Cardiac muscle cell (in vitro differentiated cells and primary cell): ENCODE results near the gene CCNI. TPM values are rescaled to one million over a fixed set of nuclear protein-coding genes. Genes with fewer than 3 reads are reported as not detected.

Source experiments
- DNase-seq, 2 donors: peaks; one replicate each; pipeline versions ENCODE4 v3.0.0 to v3.0.0-alpha.2; 2010 to 2017; ENCODE audit warnings: low read depth in 1 of 2, low spot score in 1 of 2
- H3K27ac ChIP-seq: fragments of 200-600 bp; sonication (generic); 2 replicates; pipeline ENCODE4 v1.5.1; 2016
- H3K27me3 ChIP-seq: fragments of 200-600 bp; sonication (generic); 2 replicates; pipeline ENCODE4 v1.6.0; 2016; ENCODE audit warnings: control low read depth
- H3K36me3 ChIP-seq: fragments of 200-600 bp; sonication (generic); 2 replicates; pipeline ENCODE4 v1.5.1; 2016; ENCODE audit warnings: control low read depth
- H3K4me1 ChIP-seq: fragments of 200-600 bp; sonication (generic); 2 replicates; pipeline ENCODE4 v1.8.1; 2017; ENCODE audit warnings: low read depth, mild to moderate bottlenecking, mixed run types
- H3K4me3 ChIP-seq: fragments of 200-600 bp; sonication (generic); 2 replicates; pipeline ENCODE4 v1.5.1; 2016; ENCODE audit warnings: mild to moderate bottlenecking
- H3K9me3 ChIP-seq: fragments of 200-600 bp; sonication (generic); 2 replicates; pipeline ENCODE4 v1.5.1; 2017; ENCODE audit warnings: low read depth, mild to moderate bottlenecking, control low read depth
- polyA plus RNA-seq: library from polyadenylated mRNA; unstranded; fragments of >200 nt; fragmentation: Nextera tagmentation; extraction: Ambion mirVana; gene quantifications from 2 replicates; pipeline ENCODE4 v1.2.1, GENCODE V29; 2016
- total RNA-seq: library from RNA; depleted of rRNA; stranded (reverse); fragments of >200 nt; gene quantifications from 2 replicates; pipeline ENCODE4 v1.2.3, GENCODE V29; 2016
- TF ChIP-seq, protein P1 (sequence below): IDR thresholded peaks from 2 replicates; pipeline ENCODE4 v1.5.1; 2012; ENCODE audit warnings: low read depth, mild to moderate bottlenecking, low read length

CCNI gene
- total and polyA plus RNA-seq, 2 experiments from 2014 or later, result 129 to 140 TPM

DNA sequence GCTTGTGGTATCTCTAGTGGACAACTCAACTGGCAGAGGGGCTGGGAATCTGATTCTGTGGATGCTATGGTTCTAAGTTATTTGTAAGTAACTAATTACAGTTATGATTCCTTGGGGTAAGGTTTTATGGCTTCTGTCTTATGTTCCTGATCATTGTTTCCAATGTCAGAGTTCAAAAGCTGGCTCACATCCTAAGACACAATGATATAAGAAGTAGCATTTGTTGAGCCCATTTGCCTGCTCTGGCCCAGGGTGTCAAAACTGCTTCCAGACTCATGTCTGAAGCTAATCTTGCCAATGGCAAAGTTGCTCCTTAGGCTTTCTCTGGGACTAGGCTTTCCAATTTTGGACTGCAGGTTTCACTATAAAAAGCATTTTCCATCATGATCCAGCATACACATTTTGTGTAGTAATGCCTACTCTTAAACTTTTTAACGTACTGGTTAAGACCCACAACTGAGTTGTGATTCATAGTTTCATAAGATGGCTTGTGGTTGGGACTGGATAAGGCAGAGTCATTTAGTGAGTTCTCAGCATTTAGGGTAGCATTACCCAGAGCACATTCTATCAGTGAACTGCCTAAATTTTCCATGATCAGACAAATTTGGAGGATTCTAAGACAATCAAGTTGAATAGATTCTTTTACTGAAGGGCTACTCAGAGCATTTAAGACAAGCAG, 50.0 kb downstream of the CCNI start:
- Histone ChIP-seq H3K27me3 (no peaks in the 10 kb centered on the region), H3K4me3 (no peak overlapping the region), H3K27ac (no peak overlapping the region), H3K4me1 (no peaks in the 10 kb centered on the region), H3K9me3 (no peaks in the 10 kb centered on the region), H3K36me3 (peaks cover 23% of the 10 kb centered on the region)
- TF ChIP-seq, protein P1, sequence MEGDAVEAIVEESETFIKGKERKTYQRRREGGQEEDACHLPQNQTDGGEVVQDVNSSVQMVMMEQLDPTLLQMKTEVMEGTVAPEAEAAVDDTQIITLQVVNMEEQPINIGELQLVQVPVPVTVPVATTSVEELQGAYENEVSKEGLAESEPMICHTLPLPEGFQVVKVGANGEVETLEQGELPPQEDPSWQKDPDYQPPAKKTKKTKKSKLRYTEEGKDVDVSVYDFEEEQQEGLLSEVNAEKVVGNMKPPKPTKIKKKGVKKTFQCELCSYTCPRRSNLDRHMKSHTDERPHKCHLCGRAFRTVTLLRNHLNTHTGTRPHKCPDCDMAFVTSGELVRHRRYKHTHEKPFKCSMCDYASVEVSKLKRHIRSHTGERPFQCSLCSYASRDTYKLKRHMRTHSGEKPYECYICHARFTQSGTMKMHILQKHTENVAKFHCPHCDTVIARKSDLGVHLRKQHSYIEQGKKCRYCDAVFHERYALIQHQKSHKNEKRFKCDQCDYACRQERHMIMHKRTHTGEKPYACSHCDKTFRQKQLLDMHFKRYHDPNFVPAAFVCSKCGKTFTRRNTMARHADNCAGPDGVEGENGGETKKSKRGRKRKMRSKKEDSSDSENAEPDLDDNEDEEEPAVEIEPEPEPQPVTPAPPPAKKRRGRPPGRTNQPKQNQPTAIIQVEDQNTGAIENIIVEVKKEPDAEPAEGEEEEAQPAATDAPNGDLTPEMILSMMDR, result no peak
- peak in 1 of 2 donors; percentile 67 for DNase-seq

DNA sequence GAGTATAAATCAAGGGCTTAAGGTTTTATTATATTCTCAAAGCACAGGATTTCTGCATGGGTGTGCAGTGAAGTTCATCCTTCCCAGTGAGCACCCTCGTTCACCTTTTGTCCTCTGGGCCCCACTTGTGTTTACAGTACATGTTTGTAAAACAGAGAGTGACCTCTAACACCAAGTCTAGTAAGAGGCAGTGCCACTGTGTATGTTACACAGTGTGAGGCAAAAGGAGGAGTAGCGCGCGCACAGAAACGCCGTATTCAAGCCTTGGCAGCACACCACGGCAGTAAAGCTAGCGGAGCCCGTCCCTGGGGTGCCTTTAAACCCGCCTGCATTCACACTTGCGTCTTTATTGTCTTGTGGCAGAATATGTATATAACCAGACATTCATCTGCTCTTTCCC, 51.9 kb downstream of the CCNI start:
- Histone ChIP-seq H3K4me1 (peaks cover 7% of the 10 kb centered on the region), H3K4me3 (no peak overlapping the region), H3K27me3 (no peaks in the 10 kb centered on the region), H3K9me3 (no peaks in the 10 kb centered on the region), H3K36me3 (peaks cover 15% of the 10 kb centered on the region), H3K27ac (no peak overlapping the region)
- no peak for DNase-seq
- TF ChIP-seq, protein P1, result no peak

DNA sequence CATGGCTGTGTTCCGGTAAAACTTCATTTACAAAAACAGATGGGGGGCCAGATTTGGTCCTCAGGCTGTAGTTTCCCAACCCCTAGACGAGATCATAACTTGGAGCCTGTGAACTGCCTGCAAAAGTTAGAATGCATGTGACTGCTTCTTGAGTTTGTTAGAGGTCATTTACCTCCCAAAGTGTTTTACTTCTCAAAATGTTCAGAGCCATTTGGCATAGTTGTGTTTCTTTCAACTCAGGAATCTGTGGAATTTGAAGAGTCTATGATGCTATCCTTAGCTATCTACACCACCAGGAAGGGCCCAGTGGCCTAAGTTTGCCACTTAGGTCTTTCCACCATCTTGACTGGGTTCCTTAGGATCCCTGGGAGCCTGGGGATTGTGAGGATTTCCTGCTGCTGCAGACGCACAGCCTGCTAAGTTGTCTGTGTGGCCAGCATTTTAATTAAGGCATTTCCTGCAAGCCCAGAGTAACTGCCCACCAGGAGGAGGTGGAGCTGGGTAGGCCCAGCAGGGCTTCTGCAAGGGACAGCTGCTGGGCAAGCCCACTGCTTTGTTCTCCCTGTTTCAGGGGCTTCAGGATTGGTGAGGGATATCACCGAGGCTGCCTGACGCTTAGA, 53.1 kb downstream of the CCNI start:
- Histone ChIP-seq H3K4me1 (peaks cover 7% of the 10 kb centered on the region), H3K27ac (peak overlapping the region; percentile 31), H3K9me3 (no peaks in the 10 kb centered on the region), H3K4me3 (no peak overlapping the region), H3K27me3 (no peaks in the 10 kb centered on the region), H3K36me3 (peaks cover 13% of the 10 kb centered on the region)
- TF ChIP-seq, protein P1, result peak; percentile 18
- peak; percentile 24 to 78 for DNase-seq

DNA sequence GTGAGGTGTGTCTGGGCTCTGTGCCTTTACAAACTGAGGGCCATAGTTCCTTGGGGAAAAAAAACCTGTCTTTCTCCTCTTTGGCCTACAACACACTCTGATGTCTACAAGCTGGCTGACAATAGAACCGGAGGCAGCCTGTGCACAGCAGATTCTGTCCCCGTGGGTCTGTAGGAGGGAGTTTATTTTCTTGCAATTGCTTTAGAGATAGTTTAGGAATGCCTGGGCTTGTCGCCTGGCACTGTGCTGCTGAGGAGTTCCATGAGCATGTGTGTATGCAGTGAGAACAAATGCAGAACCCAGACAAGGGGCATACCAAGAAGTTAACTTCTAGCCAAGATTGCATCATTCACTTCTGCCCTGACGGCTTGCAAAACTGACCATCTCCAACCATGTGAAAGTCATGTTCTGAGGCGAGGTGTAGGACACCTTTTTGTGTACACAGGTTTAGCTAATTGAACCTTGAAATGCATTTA, 54.1 kb downstream of the CCNI start:
- H3K4me3 ChIP-seq, result no peak overlapping the region
- TF ChIP-seq, protein P1, result no peak
- H3K4me1 ChIP-seq, result peaks cover 7% of the 10 kb centered on the region
- peak overlapping the region; percentile 31 for H3K27ac ChIP-seq
- no peaks in the 10 kb centered on the region for H3K9me3 ChIP-seq
- peak; percentile 28 to 95 for DNase-seq
- peaks cover 10% of the 10 kb centered on the region for H3K36me3 ChIP-seq
- H3K27me3 ChIP-seq, result no peaks in the 10 kb centered on the region

DNA sequence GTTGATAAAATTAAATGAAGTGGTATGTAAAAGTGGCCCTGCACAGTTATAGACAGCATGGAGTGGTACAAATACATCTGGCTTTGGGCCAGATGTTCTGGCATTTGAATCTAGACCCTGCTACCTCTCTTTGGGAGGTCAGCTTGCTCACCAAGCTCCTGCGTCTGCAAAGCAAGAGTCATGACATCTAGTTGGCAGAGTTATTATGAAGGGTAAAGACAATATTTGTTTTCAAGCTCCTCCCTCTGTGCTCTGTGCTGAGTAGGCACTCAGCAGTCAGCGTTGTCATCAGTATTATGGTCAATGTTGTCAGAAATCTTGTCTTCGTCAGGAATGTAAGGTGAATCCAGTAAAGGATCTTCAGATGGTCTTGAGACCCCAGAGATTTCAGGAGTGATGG, 55.8 kb downstream of the CCNI start:
- peaks cover 14% of the 10 kb centered on the region for H3K36me3 ChIP-seq
- TF ChIP-seq, protein P1, result no peak
- no peak overlapping the region for H3K4me3 ChIP-seq
- no peak for DNase-seq
- H3K27me3 ChIP-seq, result no peaks in the 10 kb centered on the region
- H3K9me3 ChIP-seq, result no peaks in the 10 kb centered on the region
- no peak overlapping the region for H3K27ac ChIP-seq
- peaks cover 7% of the 10 kb centered on the region for H3K4me1 ChIP-seq
